ENCODE data around the gene LGALS7.

- TF ChIP-seq YY1 (IDR thresholded peaks at IDR 0.05; ENCODE audit: low read depth) (no peak), RAD21 (IDR thresholded peaks at IDR 0.05; ENCODE audit: low read depth) (no peak)
These were observed 31.6 kb downstream of the LGALS7 start for GRCh38 chr19:38741670-38742069.
